ENCODE data around the gene GLDN.

- TF ChIP-seq IRF3 (IDR thresholded peaks at IDR 0.05; ENCODE audit: low read depth, low read length) (no peak), NFIC (IDR thresholded peaks at IDR 0.05; ENCODE audit: borderline replicate concordance) (no peak)
These were observed 24.8 kb upstream of the GLDN start for GRCh38 chr15:51316636-51317035.

Measured in SK-N-SH (cell line).